Heart right ventricle (tissue), 16 donors: ENCODE data around the gene SLFNL1. TPM values are rescaled to one million over a fixed set of nuclear protein-coding genes. Genes with fewer than 3 reads are reported as not detected.

Experiments
- ATAC-seq, 8 donors: fragments of 200-7000 bp; cut with Tn5 transposase; one replicate each; pipeline ENCODE4 v1.9.1; 2020; ENCODE audit warnings: mild to moderate bottlenecking in 8 of 8, moderate library complexity in 8 of 8, moderate number of reproducible peaks in 1 of 8
- DNase-seq, 2 donors: peaks; one replicate each; pipeline ENCODE4 v3.0.0-alpha.2; 2020
- H3K27ac ChIP-seq, 10 donors: fragments of 200-600 bp; sonication (generic) in 2 of 10; one replicate each; pipeline versions ENCODE4 v1.5.0 to v1.8.0; 2020 to 2022; ENCODE audit warnings: mild to moderate bottlenecking in 3 of 10
- H3K27me3 ChIP-seq, 7 donors: fragments of 200-600 bp; one replicate each; pipeline ENCODE4 v1.8.0; 2021 to 2022; ENCODE audit warnings: mild to moderate bottlenecking in 2 of 7
- H3K36me3 ChIP-seq, 9 donors: fragments of 200-600 bp; sonication (generic) in 1 of 9; one replicate each; pipeline versions ENCODE4 v1.5.0 to v1.8.0; 2020 to 2022; ENCODE audit warnings: mild to moderate bottlenecking in 2 of 9
- H3K4me1 ChIP-seq, 9 donors: fragments of 200-600 bp; sonication (generic) in 1 of 9; one replicate each; pipeline versions ENCODE4 v1.5.0 to v1.8.0; 2020 to 2022; ENCODE audit warnings: mild to moderate bottlenecking in 4 of 9
- H3K4me3 ChIP-seq, 10 donors: fragments of 200-600 bp; sonication (generic) in 2 of 10; one replicate each; pipeline versions ENCODE4 v1.5.0 to v1.8.0; 2020 to 2022; ENCODE audit warnings: mild to moderate bottlenecking in 7 of 10, moderate library complexity in 2 of 10
- H3K9me3 ChIP-seq, 11 donors: fragments of 200-600 bp in 10 of 11; sonication (generic) in 2 of 11; one replicate each; pipeline versions ENCODE4 v1.5.0 to v1.8.0; 2013 to 2022; ENCODE audit warnings: mild to moderate bottlenecking in 2 of 11, control low read depth in 1 of 11, moderate library complexity in 1 of 11
- WGBS, 2 donors: extraction: QIAGEN DNeasy Blood & Tissue Kit; methylation state at CpG; one replicate each; pipeline ENCODE4 v1.1.7; 2013; ENCODE audit warnings: inconsistent platforms in 1 of 2; 5-methylcytosine and 5-hydroxymethylcytosine counted together
- intact Hi-C, 10 donors: fragments of 100-400 bp; cut with DNase I; formaldehyde crosslinking; loops; one replicate each; pipeline versions ENCODE4 v1.11.1 to v1.14.2; 2022
- polyA plus RNA-seq, 2 donors: library from polyadenylated mRNA; stranded (reverse); fragments of 200-250 nt; gene quantifications; one replicate each; pipeline ENCODE4 v1.2.3, GENCODE V29; 2013
- total RNA-seq, 10 donors: library from RNA; stranded (reverse); fragmentation: NEBNext Ultra II Directional in 3 of 10; extraction: Animal tissue kit (Norgen Biotek cat#: 25700) in 3 of 10; gene quantifications; one replicate each; pipeline versions ENCODE4 v1.2.1 to v1.2.4, GENCODE V29; 2021 to 2023
- TF ChIP-seq, protein P1 (sequence below), 9 donors: fragments of 200-600 bp; sonication (generic) in 2 of 9; IDR thresholded peaks; one replicate each; pipeline versions ENCODE4 v1.5.0 to v1.8.0; 2021 to 2022; ENCODE audit warnings: antibody characterized with exemption in 9 of 9, mild to moderate bottlenecking in 5 of 9, moderate library complexity in 1 of 9
- donor health status: Arrhythmogenic right ventricular cardiomyopathy.
- donor health status: ischemic (EF 13 %, LVEDD 7.1; RV severe dilation, severe dysfunction).
- donor health status: healthy with polysubstance abuse.
- donor health status: DM: no; HTN: yes; CAD: no.
- donor health status: DM: no; HTN: no; CAD: no.
- donor health status: ischemic (EF 25% LVEDD 6.9; RV normal size, moderate dysfunction).
- donor health status: ischemic (EF 25% LVEDD 5.7; RV mildly dilated, moderate dysfunction).
- donor health status: healthy.
- donor health status: DM: yes; HTN: yes; CAD: no.
- donor health status: Ischemic cardiomyopathy.
- donor health status: ischemic (EF 35%, LVEDD 5.7; RV mildly dilated, moderate dysfunction).
- donor health status: nonischemic (EF 11% LVEDD 7.7; RV severe dilation, severe dysfunction).
- donor health status: DM: yes; HTN: yes; CAD: no.
- donor health status: PGD.
- donor health status: ischemic (EF 29% LVEDD 5.4; RV normal size, mild dysfunction).
- donor health status: nonischemic (EF 23%, LVEDD 6.1; RV moderate dilation, normal function).

SLFNL1 gene
- total and polyA plus RNA-seq, 12 donors, result 0.13 to 0.45 (median 0.22) TPM; not detected in 1

DNA sequence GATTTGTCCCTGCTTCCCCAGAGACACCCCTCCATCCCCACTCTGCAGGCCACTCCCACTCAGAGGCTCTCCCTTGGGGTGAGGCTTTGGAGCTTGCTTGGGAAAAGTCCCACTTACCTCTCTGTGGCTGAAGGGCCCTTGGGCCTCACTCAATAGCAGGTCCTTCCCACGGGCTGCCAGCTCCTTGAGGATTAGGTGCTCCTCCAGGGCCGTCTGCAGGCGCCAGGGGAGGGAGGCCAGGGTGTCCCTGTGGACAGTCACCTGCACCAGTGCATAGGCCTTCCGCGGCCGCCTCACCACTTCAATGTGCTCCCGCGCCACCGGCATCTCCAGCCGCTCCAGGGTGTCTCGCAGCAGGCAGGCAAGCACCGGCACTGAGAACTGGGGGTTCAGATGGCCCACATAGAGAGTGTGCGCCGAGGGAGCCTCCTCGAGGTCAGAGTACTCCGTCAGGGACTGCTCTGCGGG, 1.4 kb downstream of the SLFNL1 start:
- H3K4me1 ChIP-seq, result peaks cover 10 to 27% (median 23%) of the 10 kb centered on the region in 9 donors
- ATAC-seq (no peak), DNase-seq (no peak)
- H3K4me3 ChIP-seq, result no peak overlapping the region
- intact Hi-C loops, result loop anchor here in 1 of 10 donors (10.0 kb wide), 1 partner anchor 95 kb away; no protein-coding TSS in a partner anchor
- H3K27ac ChIP-seq, result no peak overlapping the region
- peaks cover 0 to 28% (median 0%) of the 10 kb centered on the region in 9 donors for H3K36me3 ChIP-seq
- WGBS, 2 donors, result 97% methylated on average over 17 of the region's 17 CpGs
- no peaks in the 10 kb centered on the region for H3K27me3 ChIP-seq
- TF ChIP-seq, protein P1, sequence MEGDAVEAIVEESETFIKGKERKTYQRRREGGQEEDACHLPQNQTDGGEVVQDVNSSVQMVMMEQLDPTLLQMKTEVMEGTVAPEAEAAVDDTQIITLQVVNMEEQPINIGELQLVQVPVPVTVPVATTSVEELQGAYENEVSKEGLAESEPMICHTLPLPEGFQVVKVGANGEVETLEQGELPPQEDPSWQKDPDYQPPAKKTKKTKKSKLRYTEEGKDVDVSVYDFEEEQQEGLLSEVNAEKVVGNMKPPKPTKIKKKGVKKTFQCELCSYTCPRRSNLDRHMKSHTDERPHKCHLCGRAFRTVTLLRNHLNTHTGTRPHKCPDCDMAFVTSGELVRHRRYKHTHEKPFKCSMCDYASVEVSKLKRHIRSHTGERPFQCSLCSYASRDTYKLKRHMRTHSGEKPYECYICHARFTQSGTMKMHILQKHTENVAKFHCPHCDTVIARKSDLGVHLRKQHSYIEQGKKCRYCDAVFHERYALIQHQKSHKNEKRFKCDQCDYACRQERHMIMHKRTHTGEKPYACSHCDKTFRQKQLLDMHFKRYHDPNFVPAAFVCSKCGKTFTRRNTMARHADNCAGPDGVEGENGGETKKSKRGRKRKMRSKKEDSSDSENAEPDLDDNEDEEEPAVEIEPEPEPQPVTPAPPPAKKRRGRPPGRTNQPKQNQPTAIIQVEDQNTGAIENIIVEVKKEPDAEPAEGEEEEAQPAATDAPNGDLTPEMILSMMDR (IDR thresholded peaks at IDR 0.05), result no peak
- no peaks in the 10 kb centered on the region for H3K9me3 ChIP-seq

DNA sequence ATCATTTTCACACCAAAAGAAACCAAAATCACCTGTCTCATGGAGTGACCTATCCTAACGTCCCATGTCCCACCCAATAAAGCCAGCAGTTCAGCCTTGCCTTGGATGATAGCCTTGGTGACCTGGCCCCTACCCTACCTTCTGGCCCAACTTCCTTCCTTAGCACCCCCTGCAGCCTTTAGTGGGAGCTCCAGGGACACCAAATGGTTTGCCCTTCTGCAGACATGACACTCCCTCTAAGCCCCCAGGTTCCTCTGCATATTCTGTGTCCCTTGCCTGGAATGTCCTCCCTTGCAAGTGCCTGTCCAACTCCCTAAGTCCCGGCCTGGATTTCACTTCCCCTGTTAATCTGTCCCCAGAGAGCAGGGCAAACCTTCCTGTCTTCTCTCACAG, 2.2 kb downstream of the SLFNL1 start:
- WGBS, 2 donors, result 59% methylated on average over 2 of the region's 2 CpGs
- Histone ChIP-seq H3K9me3 (no peaks in the 10 kb centered on the region), H3K4me1 (peaks cover 11 to 35% (median 31%) of the 10 kb centered on the region in 9 donors), H3K4me3 (no peak overlapping the region), H3K36me3 (peaks cover 0 to 22% (median 0%) of the 10 kb centered on the region in 9 donors), H3K27me3 (no peaks in the 10 kb centered on the region), H3K27ac (no peak overlapping the region)
- ATAC-seq (no peak), DNase-seq (no peak)
- TF ChIP-seq, protein P1 (IDR thresholded peaks at IDR 0.05), result no peak
- intact Hi-C loops, result no loop called here

GRCh38 chr1:41018018-41018410, 3.5 kb downstream of the SLFNL1 start:
- Histone ChIP-seq H3K4me1 (peaks cover 11 to 49% (median 34%) of the 10 kb centered on the region in 9 donors), H3K36me3 (peaks cover 0 to 25% (median 0%) of the 10 kb centered on the region in 9 donors), H3K4me3 (no peak overlapping the region), H3K9me3 (no peaks in the 10 kb centered on the region), H3K27ac (no peak overlapping the region), H3K27me3 (no peaks in the 10 kb centered on the region)
- intact Hi-C loops, result no loop called here
- 93 to 95% methylated on average over 8 of the region's 8 CpGs for WGBS, 2 donors
- ATAC-seq (no peak), DNase-seq (no peak)
- TF ChIP-seq, protein P1 (IDR thresholded peaks at IDR 0.05), result no peak

- Histone ChIP-seq H3K36me3 (peaks cover 0 to 31% (median 0%) of the 10 kb centered on the region in 9 donors), H3K27me3 (no peaks in the 10 kb centered on the region), H3K9me3 (no peaks in the 10 kb centered on the region), H3K27ac (no peak overlapping the region), H3K4me3 (no peak overlapping the region), H3K4me1 (peaks cover 11 to 50% (median 33%) of the 10 kb centered on the region in 9 donors)
- TF ChIP-seq, protein P1 (IDR thresholded peaks at IDR 0.05), result no peak
- intact Hi-C loops, result no loop called here
- DNase-seq (no peak), ATAC-seq (no peak)
- 97% methylated on average over 44 of the region's 44 CpGs for WGBS, 2 donors
These were observed 4.1 kb downstream of the SLFNL1 start for GRCh38 chr1:41017141-41018017.
